HL-60/S4 (cell line): ENCODE data around the gene PATL1.
"Not testable (repeated sequence)": the region's sequence is repeated elsewhere in the genome, so short reads cannot be mapped to it uniquely, and the experiment has no call there.

Source experiments
- in situ Hi-C: fragments of 300-500 bp; cut with MboI; formaldehyde crosslinking; loops from 2 replicates; pipeline ENCODE4 v1.14.3; 2022; ENCODE audit warnings: low sequenced_read_pairs

Gene PATL1

GRCh38 chr11:59676205-59676604, 7.4 kb upstream of the PATL1 start:
- in situ Hi-C loops, result no loop called here

- in situ Hi-C loops, result no loop called here
Measured at GRCh38 chr11:59674291-59674690, 5.5 kb upstream of the PATL1 start.

- in situ Hi-C loops, result no loop called here
Measured at GRCh38 chr11:59673291-59673690, 4.5 kb upstream of the PATL1 start.

GRCh38 chr11:59671471-59671870, 2.6 kb upstream of the PATL1 start:
- in situ Hi-C loops, result no loop called here

GRCh38 chr11:59669611-59670009, 773 bp upstream of the PATL1 start:
- in situ Hi-C loops, result no loop called here

- in situ Hi-C loops, result no loop called here
Measured at GRCh38 chr11:59668188-59668949, 468 bp downstream of the PATL1 start.

- in situ Hi-C loops, result no loop called here
Measured at GRCh38 chr11:59667812-59668187, 1.0 kb downstream of the PATL1 start.

- in situ Hi-C loops, result no loop called here
Measured at GRCh38 chr11:59666969-59667368, 1.9 kb downstream of the PATL1 start.

GRCh38 chr11:59660621-59661020, 8.2 kb downstream of the PATL1 start:
- in situ Hi-C loops, result no loop called here

- in situ Hi-C loops, result no loop called here
Measured at GRCh38 chr11:59659981-59660380, 8.9 kb downstream of the PATL1 start.

- in situ Hi-C loops, result no loop called here
Measured at GRCh38 chr11:59658036-59658435, 10.8 kb downstream of the PATL1 start.

- in situ Hi-C loops, result no loop called here
Measured at GRCh38 chr11:59654893-59655292, 13.9 kb downstream of the PATL1 start.

GRCh38 chr11:59647245-59647980, 21.4 kb downstream of the PATL1 start:
- in situ Hi-C loops, result no loop called here

- in situ Hi-C loops, result no loop called here
Measured at GRCh38 chr11:59644528-59644927, 24.3 kb downstream of the PATL1 start.

GRCh38 chr11:59643390-59643789, 25.4 kb downstream of the PATL1 start:
- in situ Hi-C loops, result no loop called here

GRCh38 chr11:59641156-59641555, 27.7 kb downstream of the PATL1 start:
- in situ Hi-C loops, result no loop called here

GRCh38 chr11:59630493-59630892, 38.3 kb downstream of the PATL1 start:
- in situ Hi-C loops, result no loop called here

- in situ Hi-C loops, result no loop called here
Measured at GRCh38 chr11:59629996-59630395, 38.8 kb downstream of the PATL1 start.

- in situ Hi-C loops, result not testable (repeated sequence)
Measured at GRCh38 chr11:59626969-59627368, 41.9 kb downstream of the PATL1 start.

- in situ Hi-C loops, result no loop called here
Measured at GRCh38 chr11:59625703-59626102, 43.1 kb downstream of the PATL1 start.

- in situ Hi-C loops, result no loop called here
Measured at GRCh38 chr11:59617876-59618275, 51.0 kb downstream of the PATL1 start.

GRCh38 chr11:59616396-59616982, 52.3 kb downstream of the PATL1 start:
- in situ Hi-C loops, result no loop called here
